GM23338 (cell line): Measurements from ENCODE around the gene SETDB2. TPM values are rescaled to one million over a fixed set of nuclear protein-coding genes. Genes with fewer than 3 reads are reported as not detected.

ENCODE experiments used
- ATAC-seq: fragments of 200-7000 bp; cut with Tn5 transposase; 3 replicates; pipeline ENCODE4 v1.9.1; 2020
- DNase-seq: peaks from one replicate; pipeline ENCODE4 v3.0.0-alpha.2; 2015; ENCODE audit warnings: low spot score
- H2AFZ ChIP-seq: fragments of 200-600 bp; sonication (generic); 2 replicates; pipeline ENCODE4 v1.8.0; 2016; ENCODE audit warnings: antibody characterized with exemption, mild to moderate bottlenecking, moderate library complexity
- H3F3A ChIP-seq: fragments of 200-600 bp; sonication (generic); replicated peaks from 2 replicates; pipeline ENCODE4 v1.8.0; 2017; ENCODE audit warnings: antibody characterized with exemption, mixed run types, low read depth
- H3K27ac ChIP-seq: fragments of 200-600 bp; sonication (generic); 2 replicates; pipeline ENCODE4 v1.6.1; 2016; ENCODE audit warnings: low read depth
- H3K27me3 ChIP-seq: fragments of 200-600 bp; sonication (generic); 2 replicates; pipeline ENCODE4 v1.8.0; 2016; ENCODE audit warnings: mild to moderate bottlenecking, mixed run types, moderate library complexity; ENCODE audit not compliant: insufficient read depth
- H3K36me3 ChIP-seq: fragments of 200-600 bp; sonication (generic); 2 replicates; pipeline ENCODE4 v1.8.0; 2016; ENCODE audit warnings: mild to moderate bottlenecking; ENCODE audit not compliant: insufficient read depth
- H3K4me1 ChIP-seq: fragments of 200-600 bp; sonication (generic); 2 replicates; pipeline ENCODE4 v1.8.0; 2016; ENCODE audit warnings: mild to moderate bottlenecking, moderate library complexity; ENCODE audit not compliant: insufficient read depth
- H3K4me2 ChIP-seq: fragments of 200-600 bp; sonication (generic); 2 replicates; pipeline ENCODE4 v1.7.1; 2017; ENCODE audit warnings: mixed run types
- H3K4me3 ChIP-seq: fragments of 200-600 bp; sonication (generic); 2 replicates; pipeline ENCODE4 v1.6.1; 2016; ENCODE audit warnings: mixed run types
- H3K79me2 ChIP-seq: fragments of 200-600 bp; sonication (generic); replicated peaks from 2 replicates; pipeline ENCODE4 v1.8.0; 2017; ENCODE audit warnings: mild to moderate bottlenecking; ENCODE audit not compliant: insufficient read depth
- H3K9me2 ChIP-seq: fragments of 200-600 bp; sonication (generic); 2 replicates; pipeline ENCODE4 v1.8.0; 2017; ENCODE audit not compliant: insufficient read depth
- H4K20me1 ChIP-seq: fragments of 200-600 bp; sonication (generic); replicated peaks from 2 replicates; pipeline ENCODE4 v1.8.0; 2017; ENCODE audit warnings: mild to moderate bottlenecking; ENCODE audit not compliant: insufficient read depth
- H3K27ac Mint-ChIP-seq: 2 replicates; pipeline ENCODE4 v1.8.0; 2020; ENCODE audit warnings: inconsistent platforms, mild to moderate bottlenecking, moderate library complexity, mixed read lengths
- H3K27me3 Mint-ChIP-seq: 3 replicates; pipeline ENCODE4 v1.8.0; 2022; ENCODE audit warnings: low read depth, mild to moderate bottlenecking, moderate library complexity, mixed read lengths, inconsistent platforms; ENCODE audit not compliant: insufficient read depth, poor library complexity
- H3K36me3 Mint-ChIP-seq: 3 replicates; pipeline ENCODE4 v1.8.0; 2021; ENCODE audit warnings: low read depth, mild to moderate bottlenecking, inconsistent platforms, moderate library complexity, mixed read lengths
- H3K4me1 Mint-ChIP-seq: 3 replicates; pipeline ENCODE4 v1.8.0; 2020; ENCODE audit warnings: mild to moderate bottlenecking, inconsistent platforms, mixed read lengths
- H3K4me3 Mint-ChIP-seq: 3 replicates; pipeline ENCODE4 v1.8.0; 2021; ENCODE audit warnings: moderate library complexity, mild to moderate bottlenecking, inconsistent platforms, mixed read lengths
- H3K9me3 Mint-ChIP-seq: 3 replicates; pipeline ENCODE4 v1.8.0; 2020; ENCODE audit warnings: moderate library complexity, mild to moderate bottlenecking, inconsistent platforms, mixed read lengths
- CREB1 ChIP-seq: fragments of 250-450 bp; sonication (Bioruptor Pico); IDR thresholded peaks from 2 replicates; pipeline ENCODE4 v1.5.0; 2020; ENCODE audit warnings: low read depth, mild to moderate bottlenecking, moderate library complexity
- JUNB ChIP-seq: IDR thresholded peaks from one replicate; pipeline ENCODE4 v1.6.1; 2016; ENCODE audit warnings: antibody characterized with exemption; ENCODE audit not compliant: unreplicated experiment
- REST ChIP-seq: IDR thresholded peaks from one replicate; pipeline ENCODE4 v1.6.1; 2018; ENCODE audit warnings: antibody characterized with exemption; ENCODE audit not compliant: unreplicated experiment
- STAT1 ChIP-seq: IDR thresholded peaks from one replicate; pipeline ENCODE4 v1.6.1; 2016; ENCODE audit warnings: antibody characterized with exemption; ENCODE audit not compliant: unreplicated experiment
- ZNF114 ChIP-seq: fragments of 250-450 bp; sonication (Bioruptor Pico); IDR thresholded peaks from 2 replicates; pipeline ENCODE4 v1.5.0; 2020; ENCODE audit warnings: mild to moderate bottlenecking, moderate library complexity
- ZNF462 ChIP-seq: fragments of 250-450 bp; sonication (Bioruptor Pico); IDR thresholded peaks from 2 replicates; pipeline ENCODE4 v1.5.0; 2020; ENCODE audit warnings: mild to moderate bottlenecking, moderate library complexity
- polyA plus RNA-seq: library from polyadenylated mRNA; unstranded; fragments of >200 nt; fragmentation: Nextera tagmentation; extraction: Ambion mirVana; gene quantifications from 2 replicates; pipeline ENCODE4 v1.2.1, GENCODE V29; 2016
- total RNA-seq: library from RNA; depleted of rRNA; stranded (reverse); fragments of >200 nt; shearing (Covaris generic); gene quantifications from 2 replicates; pipeline ENCODE4 v1.2.3, GENCODE V29; 2014

SETDB2 gene
- total and polyA plus RNA-seq, 2 experiments from 2014 or later = 4.6 to 5.8 TPM

GRCh38 chr13:49439609-49440008 lies 4.5 kb upstream of the SETDB2 start:
- no peaks in the 10 kb centered on the region for H3K9me2 ChIP-seq
- Mint-ChIP-seq H3K4me3 (no peak overlapping the region), H3K9me3 (no peaks in the 10 kb centered on the region), H3K27ac (no peak overlapping the region), H3K4me1 (peaks cover 8% of the 10 kb centered on the region; the same call in 2 of the 3 replicates), H3K27me3 (peaks cover 6% of the 10 kb centered on the region), H3K36me3 (no peaks in the 10 kb centered on the region)
- no peak overlapping the region for H2AFZ ChIP-seq
- H3K4me3 ChIP-seq = no peak overlapping the region
- H3F3A ChIP-seq = 0 out of 2 replicates have a peak, but pooled peaks cover under 1% of the 10 kb centered on the region
- no peak for TF ChIP-seq STAT1
- H3K4me2 ChIP-seq = no peak overlapping the region
- no peaks in the 10 kb centered on the region for H3K36me3 ChIP-seq
- no peak overlapping the region for H3K27ac ChIP-seq
- DNase-seq (no peak), ATAC-seq (no peak)
- no peaks in the 10 kb centered on the region for H4K20me1 ChIP-seq
- H3K27me3 ChIP-seq = no peaks in the 10 kb centered on the region
- no peaks in the 10 kb centered on the region for H3K79me2 ChIP-seq
- H3K4me1 ChIP-seq = no peaks in the 10 kb centered on the region

GRCh38 chr13:49441312-49441711 lies 2.8 kb upstream of the SETDB2 start:
- no peak overlapping the region for H3K4me2 ChIP-seq
- H3K27ac ChIP-seq = no peak overlapping the region
- H3K36me3 ChIP-seq = no peaks in the 10 kb centered on the region
- H3K27me3 Mint-ChIP-seq = peaks cover 6% of the 10 kb centered on the region
- H3K4me1 ChIP-seq = no peaks in the 10 kb centered on the region
- no peak overlapping the region for H3K27ac Mint-ChIP-seq
- no peaks in the 10 kb centered on the region for H3K27me3 ChIP-seq
- H3K79me2 ChIP-seq = no peaks in the 10 kb centered on the region; the same call in 1 of the 2 replicates
- DNase-seq (no peak), ATAC-seq (no peak)
- no peaks in the 10 kb centered on the region for H4K20me1 ChIP-seq
- no peaks in the 10 kb centered on the region for H3K36me3 Mint-ChIP-seq
- no peaks in the 10 kb centered on the region for H3K9me2 ChIP-seq
- no peak overlapping the region for H2AFZ ChIP-seq
- H3K9me3 Mint-ChIP-seq = no peaks in the 10 kb centered on the region
- TF ChIP-seq REST (no peak), JUNB (no peak), ZNF114 (CRISPR knock-in tag) (no peak), CREB1 (CRISPR knock-in tag) (no peak), ZNF462 (CRISPR knock-in tag) (no peak)
- no peak overlapping the region for H3K4me3 ChIP-seq
- 0 out of 2 replicates have a peak, but pooled peaks cover 3% of the 10 kb centered on the region for H3F3A ChIP-seq
- H3K4me3 Mint-ChIP-seq = no peak overlapping the region
- H3K4me1 Mint-ChIP-seq = peaks cover 8% of the 10 kb centered on the region; the same call in 2 of the 3 replicates
